CD4-positive, alpha-beta memory T cell (primary cell): ENCODE data around the gene PDE6B. TPM values are rescaled to one million over a fixed set of nuclear protein-coding genes. Genes with fewer than 3 reads are reported as not detected.
A peak's percentile ranks its signal among the peaks of the same experiment; 100 is the strongest.
"Not testable (repeated sequence)": the region's sequence is repeated elsewhere in the genome, so short reads cannot be mapped to it uniquely, and the experiment has no call there.

ENCODE experiments used
- CTCF ChIA-PET: fragments of 350-600 bp; sonication (Branson Sonifier 250); formaldehyde crosslinking; loops from one replicate; lab custom pipeline; 2021; ENCODE audit warnings: inconsistent platforms; ENCODE audit not compliant: partially characterized antibody; lab: Charles Lee
- POLR2A ChIA-PET: fragments of 350-600 bp; sonication (Branson Sonifier 250); formaldehyde crosslinking; loops from one replicate; lab custom pipeline; 2021; ENCODE audit not compliant: partially characterized antibody; lab: Charles Lee
- DNase-seq, 5 donors: peaks; one replicate each; pipeline versions ENCODE4 v3.0.0 to v3.0.0-alpha.2; 2020 to 2022; ENCODE audit warnings: mixed read lengths in 1 of 5
- H3K27ac ChIP-seq: one replicate; pipeline ENCODE4 v1.7.0; 2013; ENCODE audit warnings: low read depth, low read length
- H3K27me3 ChIP-seq: 2 replicates; pipeline ENCODE4 v1.7.0; 2013; ENCODE audit warnings: mild to moderate bottlenecking, low read length, moderate library complexity; ENCODE audit not compliant: insufficient read depth
- H3K36me3 ChIP-seq: 2 replicates; pipeline ENCODE4 v1.7.0; 2013; ENCODE audit warnings: mild to moderate bottlenecking, low read length, moderate library complexity; ENCODE audit not compliant: insufficient read depth
- H3K4me1 ChIP-seq: 2 replicates; pipeline ENCODE4 v1.7.0; 2013; ENCODE audit warnings: mild to moderate bottlenecking, low read length, moderate library complexity; ENCODE audit not compliant: insufficient read depth
- H3K4me3 ChIP-seq, 2 donors: one replicate each; pipeline ENCODE4 v1.7.0; 2013; ENCODE audit warnings: low read length in 2 of 2, mild to moderate bottlenecking in 1 of 2
- H3K9me3 ChIP-seq, 2 donors: one replicate each; pipeline ENCODE4 v1.7.0; 2013; ENCODE audit warnings: low read length in 2 of 2, control low read depth in 1 of 2; ENCODE audit not compliant: control insufficient read depth in 1 of 2
- H3K27ac Mint-ChIP-seq, 7 donors: one replicate each; pipeline ENCODE4 v1.8.0; 2020 to 2021; ENCODE audit warnings: mixed read lengths in 7 of 7, mild to moderate bottlenecking in 6 of 7, inconsistent platforms in 3 of 7, moderate library complexity in 3 of 7
- H3K27me3 Mint-ChIP-seq, 2 donors: one replicate each; pipeline ENCODE4 v1.8.0; 2020 to 2021; ENCODE audit warnings: mixed read lengths in 2 of 2
- H3K36me3 Mint-ChIP-seq, 2 donors: one replicate each; pipeline ENCODE4 v1.8.0; 2020 to 2021; ENCODE audit warnings: mixed read lengths in 2 of 2, inconsistent platforms in 1 of 2, mild to moderate bottlenecking in 1 of 2
- H3K4me1 Mint-ChIP-seq, 4 donors: one replicate each; pipeline ENCODE4 v1.8.0; 2020 to 2021; ENCODE audit warnings: mixed read lengths in 4 of 4, mild to moderate bottlenecking in 1 of 4
- H3K4me3 Mint-ChIP-seq, 8 donors: one replicate each; pipeline ENCODE4 v1.8.0; 2020 to 2021; ENCODE audit warnings: mixed read lengths in 8 of 8, mild to moderate bottlenecking in 7 of 8, moderate library complexity in 6 of 8, inconsistent platforms in 3 of 8
- H3K9me3 Mint-ChIP-seq, 8 donors: one replicate each; pipeline ENCODE4 v1.8.0; 2020 to 2021; ENCODE audit warnings: mixed read lengths in 8 of 8, mild to moderate bottlenecking in 5 of 8, inconsistent platforms in 3 of 8, moderate library complexity in 1 of 8
- intact Hi-C: fragments of 100-400 bp; cut with micrococcal nuclease; formaldehyde crosslinking; loops from one replicate; pipeline ENCODE4 v1.15.1; 2023
- polyA plus RNA-seq, 2 donors: library from polyadenylated mRNA; unstranded; fragments of 300-500 nt; fragmentation: Illumina TruSeq; gene quantifications; one replicate each; pipeline ENCODE4 v1.2.3, GENCODE V29; 2021
- total RNA-seq, 2 experiments: library from RNA; stranded (reverse); gene quantifications; one replicate each; pipeline ENCODE4 v1.2.3, GENCODE V29; 2021

The PDE6B gene
- total and polyA plus RNA-seq, 4 experiments from 2014 or later = 15.3 to 17.6 (median 15.7) TPM

GRCh38 chr4:688854-689681, 63.7 kb downstream of the PDE6B start, which contains the start of gene SLC49A3:
TSS of gene SLC49A3 (minus strand) at chr4:689151. CDS start at chr4:689127, 24 bp downstream.
- H3K27me3 ChIP-seq = no peaks in the 10 kb centered on the region
- H3K36me3 ChIP-seq = no peaks in the 10 kb centered on the region
- DNase-seq = no peak
- CTCF ChIA-PET = no interaction called here
- peaks cover 0 to 15% of the 10 kb centered on the region in 2 donors for H3K27me3 Mint-ChIP-seq
- H3K4me1 Mint-ChIP-seq = peaks cover 0 to 6% (median 4%) of the 10 kb centered on the region in 4 donors
- H3K27ac ChIP-seq = no peak within 1 kb of the TSS
- H3K27ac Mint-ChIP-seq = peak within 1 kb of the TSS in 1 of 7 donors; percentile 43
- no peaks in the 10 kb centered on the region for H3K36me3 Mint-ChIP-seq
- peak within 1 kb of the TSS in 1 of 8 donors; percentile 20 for H3K4me3 Mint-ChIP-seq
- peaks cover 6% of the 10 kb centered on the region for H3K4me1 ChIP-seq
- H3K9me3 ChIP-seq = no peaks in the 10 kb centered on the region
- intact Hi-C loops = no loop called here
- peaks cover 0 to 2% (median 0%) of the 10 kb centered on the region in 8 donors for H3K9me3 Mint-ChIP-seq
- POLR2A ChIA-PET = no interaction called here
- no peak within 1 kb of the TSS for H3K4me3 ChIP-seq

GRCh38 chr4:689723-690122, 64.3 kb downstream of the PDE6B start:
- peaks cover 6% of the 10 kb centered on the region for H3K4me1 ChIP-seq
- no peaks in the 10 kb centered on the region for H3K36me3 ChIP-seq
- CTCF ChIA-PET = no interaction called here
- no peaks in the 10 kb centered on the region for H3K27me3 ChIP-seq
- no peaks in the 10 kb centered on the region for H3K36me3 Mint-ChIP-seq
- H3K27ac Mint-ChIP-seq = peak overlapping the region in 1 of 7 donors; percentile 43
- peaks cover 0 to 6% (median 4%) of the 10 kb centered on the region in 4 donors for H3K4me1 Mint-ChIP-seq
- H3K4me3 Mint-ChIP-seq = no peak overlapping the region
- intact Hi-C loops = no loop called here
- no peak overlapping the region for H3K27ac ChIP-seq
- H3K4me3 ChIP-seq = no peak overlapping the region
- no peak for DNase-seq
- H3K27me3 Mint-ChIP-seq = peaks cover 0 to 15% of the 10 kb centered on the region in 2 donors
- no peaks in the 10 kb centered on the region for H3K9me3 ChIP-seq
- H3K9me3 Mint-ChIP-seq = peaks cover 0 to 2% (median 0%) of the 10 kb centered on the region in 8 donors
- POLR2A ChIA-PET = no interaction called here

- ChIA-PET CTCF (no interaction called here), POLR2A (no interaction called here)
- H3K9me3 ChIP-seq = no peaks in the 10 kb centered on the region
- no peaks in the 10 kb centered on the region for H3K9me3 Mint-ChIP-seq
- H3K27me3 ChIP-seq = no peaks in the 10 kb centered on the region
- no peak overlapping the region for H3K27ac ChIP-seq
- no peaks in the 10 kb centered on the region for H3K36me3 Mint-ChIP-seq
- no peak for DNase-seq
- intact Hi-C loops = no loop called here
- H3K27ac Mint-ChIP-seq = no peak overlapping the region
- peaks cover 0 to 1% (median 0%) of the 10 kb centered on the region in 4 donors for H3K4me1 Mint-ChIP-seq
- H3K27me3 Mint-ChIP-seq = peaks cover 3 to 7% of the 10 kb centered on the region in 2 donors
- peaks cover 6% of the 10 kb centered on the region for H3K4me1 ChIP-seq
- no peaks in the 10 kb centered on the region for H3K36me3 ChIP-seq
- no peak overlapping the region for H3K4me3 ChIP-seq
- no peak overlapping the region for H3K4me3 Mint-ChIP-seq
Measured at GRCh38 chr4:692771-693554, 67.6 kb downstream of the PDE6B start.

- H3K9me3 ChIP-seq, H3K27me3 Mint-ChIP-seq, DNase-seq, intact Hi-C loops, H3K9me3 Mint-ChIP-seq, H3K4me3 Mint-ChIP-seq, H3K4me3 ChIP-seq, H3K27me3 ChIP-seq, H3K36me3 Mint-ChIP-seq, CTCF ChIA-PET, H3K36me3 ChIP-seq, H3K4me1 ChIP-seq, H3K4me1 Mint-ChIP-seq, H3K27ac ChIP-seq, POLR2A ChIA-PET: not testable (repeated sequence)
- peak overlapping the region in 1 of 7 donors; percentile 14 for H3K27ac Mint-ChIP-seq
Measured at GRCh38 chr4:694341-694940, 69.1 kb downstream of the PDE6B start.

GRCh38 chr4:699816-700580, 74.6 kb downstream of the PDE6B start:
- peaks cover 6 to 26% (median 10%) of the 10 kb centered on the region in 4 donors for H3K4me1 Mint-ChIP-seq
- H3K4me3 ChIP-seq = no peak overlapping the region
- no peaks in the 10 kb centered on the region for H3K36me3 Mint-ChIP-seq
- H3K9me3 Mint-ChIP-seq = no peaks in the 10 kb centered on the region
- H3K9me3 ChIP-seq = no peaks in the 10 kb centered on the region
- H3K27me3 ChIP-seq = no peaks in the 10 kb centered on the region
- intact Hi-C loops = no loop called here
- DNase-seq = no peak
- ChIA-PET POLR2A (interaction anchor here (1.0 to 1.5 kb wide), 3 partner anchors 24 to 82 kb away, joined by 3 to 4 read pairs (median 3); partner anchors contain the start of genes ATP5ME and MYL5), CTCF (no interaction called here)
- H3K4me3 Mint-ChIP-seq = peak overlapping the region in 2 of 8 donors; percentile 11 to 76
- H3K27ac ChIP-seq = no peak overlapping the region
- peaks cover 10% of the 10 kb centered on the region for H3K4me1 ChIP-seq
- H3K36me3 ChIP-seq = no peaks in the 10 kb centered on the region
- peak overlapping the region in 3 of 7 donors; percentile 11 to 69 (median 39) for H3K27ac Mint-ChIP-seq
- peaks cover 0 to 3% of the 10 kb centered on the region in 2 donors for H3K27me3 Mint-ChIP-seq

- Mint-ChIP-seq H3K4me1 (peaks cover 8 to 26% (median 11%) of the 10 kb centered on the region in 4 donors), H3K27ac (peak overlapping the region in 2 of 7 donors; percentile 25 to 39), H3K4me3 (no peak overlapping the region), H3K36me3 (no peaks in the 10 kb centered on the region), H3K9me3 (no peaks in the 10 kb centered on the region), H3K27me3 (no peaks in the 10 kb centered on the region)
- POLR2A ChIA-PET = interaction anchor here (1.0 kb wide), 1 partner anchor 82 kb away, joined by 3 read pairs; no protein-coding TSS in a partner anchor
- no peak for DNase-seq
- no peaks in the 10 kb centered on the region for H3K27me3 ChIP-seq
- H3K9me3 ChIP-seq = no peaks in the 10 kb centered on the region
- intact Hi-C loops = no loop called here
- H3K36me3 ChIP-seq = no peaks in the 10 kb centered on the region
- no peak overlapping the region for H3K27ac ChIP-seq
- H3K4me1 ChIP-seq = peaks cover 14% of the 10 kb centered on the region
- CTCF ChIA-PET = no interaction called here
- H3K4me3 ChIP-seq = no peak overlapping the region
Measured at GRCh38 chr4:700587-701264, 75.4 kb downstream of the PDE6B start.
